ENCODE measurements around the gene SIX5. TPM values are rescaled to one million over a fixed set of nuclear protein-coding genes. Genes with fewer than 3 reads are reported as not detected.

Gene SIX5
- total RNA-seq, 1 donor from 2014 or later: 22.3 TPM

- DNase-seq (ENCODE audit: missing footprints) (peak; percentile 78), ATAC-seq (peak; percentile 83)
- intact Hi-C loops (cut with DNase I): loop anchor here (1.0 kb wide), 1 partner anchor 29 kb away; no protein-coding TSS in a partner anchor
Measured at GRCh38 chr19:45798995-45799517, 30.0 kb upstream of the SIX5 start.

GRCh38 chr19:45794627-45795026 is 25.6 kb upstream of the SIX5 start:
- intact Hi-C loops (cut with DNase I): no loop called here
- DNase-seq (ENCODE audit: missing footprints) (no peak), ATAC-seq (no peak)

- no peak for DNase-seq (ENCODE audit: missing footprints)
- intact Hi-C loops (cut with DNase I): loop anchor here (1.0 kb wide), 1 partner anchor 24 kb away; no protein-coding TSS in a partner anchor
Measured at GRCh38 chr19:45793876-45794275, 24.8 kb upstream of the SIX5 start.

GRCh38 chr19:45793178-45793564 is 24.1 kb upstream of the SIX5 start:
- DNase-seq (ENCODE audit: missing footprints) (no peak), ATAC-seq (no peak)
- intact Hi-C loops (cut with DNase I): loop anchor here (1.0 kb wide), 1 partner anchor 23 kb away; no protein-coding TSS in a partner anchor

More at GRCh38 chr19:45793876-45794275, 24.8 kb upstream of the SIX5 start:
- no peak for ATAC-seq

- intact Hi-C loops (cut with DNase I): loop anchor here (1.0 kb wide), 1 partner anchor 22 kb away; no protein-coding TSS in a partner anchor
- ATAC-seq (peak; percentile 98), DNase-seq (ENCODE audit: missing footprints) (peak; percentile 100)
Measured at GRCh38 chr19:45792470-45793177, 23.6 kb upstream of the SIX5 start, which contains the start of gene DMWD. Gene DMWD, minus strand, starts transcription at chr19:45792845. Its CDS starts 89 bp downstream, at chr19:45792756.

GRCh38 chr19:45791744-45792469 is 22.9 kb upstream of the SIX5 start:
- ATAC-seq (no peak), DNase-seq (ENCODE audit: missing footprints) (no peak)
- intact Hi-C loops (cut with DNase I): no loop called here

- DNase-seq (ENCODE audit: missing footprints) (no peak), ATAC-seq (no peak)
- intact Hi-C loops (cut with DNase I): no loop called here
Measured at GRCh38 chr19:45790942-45791341, 21.9 kb upstream of the SIX5 start.

- ATAC-seq (peak; percentile 19), DNase-seq (ENCODE audit: missing footprints) (no peak)
- intact Hi-C loops (cut with DNase I): no loop called here
Measured at GRCh38 chr19:45789035-45789786, 20.2 kb upstream of the SIX5 start.

- intact Hi-C loops (cut with DNase I): no loop called here
- ATAC-seq (no peak), DNase-seq (ENCODE audit: missing footprints) (no peak)
Measured at GRCh38 chr19:45786533-45786894, 17.5 kb upstream of the SIX5 start.

- ATAC-seq: no peak
- intact Hi-C loops (cut with DNase I): no loop called here
- no peak for DNase-seq (ENCODE audit: missing footprints)
Measured at GRCh38 chr19:45785781-45786532, 16.9 kb upstream of the SIX5 start.

GRCh38 chr19:45785097-45785496 is 16.0 kb upstream of the SIX5 start:
- ATAC-seq (no peak), DNase-seq (ENCODE audit: missing footprints) (no peak)
- intact Hi-C loops (cut with DNase I): no loop called here

- no peak for ATAC-seq
- intact Hi-C loops (cut with DNase I): no loop called here
- no peak for DNase-seq (ENCODE audit: missing footprints)
Measured at GRCh38 chr19:45784096-45784495, 15.0 kb upstream of the SIX5 start.

- intact Hi-C loops (cut with DNase I): loop anchor here (1.0 kb wide), 1 partner anchor 13 kb away; no protein-coding TSS in a partner anchor
- ATAC-seq (peak; percentile 70), DNase-seq (ENCODE audit: missing footprints) (peak; percentile 87)
Measured at GRCh38 chr19:45782820-45783785, 14.1 kb upstream of the SIX5 start.

- no peak for DNase-seq (ENCODE audit: missing footprints)
- intact Hi-C loops (cut with DNase I): loop anchor here (1.0 kb wide), 1 partner anchor 12 kb away; no protein-coding TSS in a partner anchor
- ATAC-seq: peak; percentile 74
Measured at GRCh38 chr19:45782162-45782691, 13.2 kb upstream of the SIX5 start, which contains the start of gene DMPK. Gene DMPK, minus strand, starts transcription at chr19:45782490. Its CDS starts 138 bp downstream, at chr19:45782352.

- intact Hi-C loops (cut with DNase I): loop anchor here (1.0 kb wide), 1 partner anchor 11 kb away; no protein-coding TSS in a partner anchor
- DNase-seq (ENCODE audit: missing footprints) (no peak), ATAC-seq (peak; percentile 1)
Measured at GRCh38 chr19:45781214-45782161, 12.4 kb upstream of the SIX5 start.

Measured in Right ventricle myocardium inferior (tissue), 1 donor.